ENCODE data around the gene CYB561.

The CYB561 gene

GRCh38 chr17:63447471-63448009 is 1.4 kb upstream of the CYB561 start:
- no peak for DNase-seq

- DNase-seq: peak; percentile 49
Measured at GRCh38 chr17:63446753-63447470, 806 bp upstream of the CYB561 start.

- peak; percentile 34 for DNase-seq
Measured at GRCh38 chr17:63445571-63445953, 544 bp downstream of the CYB561 start.

- no peak for DNase-seq
Measured at GRCh38 chr17:63445065-63445464, 1.0 kb downstream of the CYB561 start.

- no peak for DNase-seq
Measured at GRCh38 chr17:63444457-63444856, 1.6 kb downstream of the CYB561 start.

GRCh38 chr17:63443053-63443452 is 3.1 kb downstream of the CYB561 start:
- no peak for DNase-seq

- DNase-seq: no peak
Measured at GRCh38 chr17:63442549-63443035, 3.5 kb downstream of the CYB561 start.

GRCh38 chr17:63442074-63442473 is 4.0 kb downstream of the CYB561 start:
- no peak for DNase-seq

- no peak for DNase-seq
Measured at GRCh38 chr17:63441654-63442053, 4.5 kb downstream of the CYB561 start.

GRCh38 chr17:63440770-63441335 is 5.3 kb downstream of the CYB561 start:
- DNase-seq: no peak

- DNase-seq: peak; percentile 65
Measured at GRCh38 chr17:63440127-63440769, 5.9 kb downstream of the CYB561 start.

- peak; percentile 28 for DNase-seq
Measured at GRCh38 chr17:63439687-63440086, 6.4 kb downstream of the CYB561 start.

- no peak for DNase-seq
Measured at GRCh38 chr17:63438092-63439051, 7.7 kb downstream of the CYB561 start.

- DNase-seq: no peak
Measured at GRCh38 chr17:63437287-63438091, 8.6 kb downstream of the CYB561 start.

GRCh38 chr17:63436523-63437110 is 9.5 kb downstream of the CYB561 start:
- DNase-seq: no peak

- DNase-seq: no peak
Measured at GRCh38 chr17:63435681-63436522, 10.2 kb downstream of the CYB561 start.

GRCh38 chr17:63434951-63435571 is 11.0 kb downstream of the CYB561 start:
- DNase-seq: peak; percentile 35

GRCh38 chr17:63433746-63434591 is 12.1 kb downstream of the CYB561 start:
- DNase-seq: no peak

Measured in CD4-positive, alpha-beta T cell treated with Interleukin-17A for 4 hours (primary cell).